Esophagus muscularis mucosa (tissue), 4 donors: ENCODE results near the gene CTNNA3. TPM values are rescaled to one million over a fixed set of nuclear protein-coding genes. Genes with fewer than 3 reads are reported as not detected.

Experiments used
- DNase-seq: peaks from one replicate; pipeline ENCODE4 v3.0.0-alpha.2; 2017; ENCODE audit errors: extremely low spot score
- H3K27ac ChIP-seq, 4 donors: fragments of 200-600 bp; sonication (generic); replicated peaks in 1 of 4; 1 replicate in 3 of 4; 2 replicates in 1 of 4; pipeline ENCODE4 v1.5.1; 2016 to 2019; ENCODE audit warnings: mild to moderate bottlenecking in 1 of 4
- H3K27me3 ChIP-seq, 4 donors: fragments of 200-600 bp; sonication (generic); one replicate each; pipeline versions ENCODE4 v1.5.1 to v1.6.0; 2016 to 2019
- H3K36me3 ChIP-seq, 4 donors: fragments of 200-600 bp; sonication (generic); one replicate each; pipeline ENCODE4 v1.5.1; 2016 to 2019
- H3K4me1 ChIP-seq, 4 donors: fragments of 200-600 bp; sonication (generic); one replicate each; pipeline ENCODE4 v1.5.1; 2016 to 2019
- H3K4me3 ChIP-seq, 4 donors: fragments of 200-600 bp; sonication (generic); 1 replicate in 2 of 4; 2 replicates in 2 of 4; pipeline ENCODE4 v1.5.1; 2016 to 2019; ENCODE audit warnings: mild to moderate bottlenecking in 4 of 4, moderate library complexity in 1 of 4
- H3K9me3 ChIP-seq, 4 donors: fragments of 200-600 bp; sonication (generic); 1 replicate in 3 of 4; 2 replicates in 1 of 4; pipeline ENCODE4 v1.5.1; 2016 to 2019
- CTCF ChIP-seq, 3 experiments: fragments of 200-600 bp in 2 of 3; fragments of 450-650 bp in 1 of 3; sonication (generic) in 2 of 3; IDR thresholded peaks; one replicate each; pipeline ENCODE4 v1.5.1; 2017 to 2019; ENCODE audit warnings: antibody characterized with exemption in 3 of 3, mild to moderate bottlenecking in 2 of 3, moderate library complexity in 1 of 3
- EP300 ChIP-seq: sonication (generic); formaldehyde crosslinking; IDR thresholded peaks from one replicate; pipeline ENCODE4 v1.6.1; 2017; ENCODE audit warnings: antibody characterized with exemption
- POLR2A ChIP-seq: fragments of 450-650 bp; IDR thresholded peaks from one replicate; pipeline ENCODE4 v1.6.1; 2017; ENCODE audit warnings: antibody characterized with exemption, moderate library complexity, mild to moderate bottlenecking, low read depth
- POLR2AphosphoS5 ChIP-seq, 2 donors: sonication (generic); formaldehyde crosslinking; IDR thresholded peaks; one replicate each; pipeline ENCODE4 v1.6.1; 2017; ENCODE audit warnings: antibody characterized with exemption in 2 of 2
- WGBS: methylation state at CpG from one replicate; pipeline ENCODE4 v1.1.5; 2018; 5-methylcytosine and 5-hydroxymethylcytosine counted together
- intact Hi-C: fragments of 100-400 bp; cut with DNase I; formaldehyde crosslinking; loops from one replicate; pipeline ENCODE4 v1.15.1; 2023
- total RNA-seq, 4 donors: library from RNA; depleted of rRNA; stranded (reverse); fragments of >200 nt; gene quantifications; one replicate each; pipeline versions ENCODE4 v1.1.0 to v1.2.1, GENCODE V29; 2016

Gene CTNNA3
- total RNA-seq, 4 donors from 2014 or later = 5.1 to 27.8 (median 17.6) TPM

- no peaks in the 10 kb centered on the region for H3K4me1 ChIP-seq
- DNase-seq = no peak
- TF ChIP-seq EP300 (no peak), CTCF (IDR thresholded peaks at IDR 0.05) (no peak), POLR2A (no peak)
- no peaks in the 10 kb centered on the region for H3K36me3 ChIP-seq
- no peaks in the 10 kb centered on the region for H3K27me3 ChIP-seq
- intact Hi-C loops = no loop called here
- H3K27ac ChIP-seq = no peak overlapping the region
- no peak overlapping the region for H3K4me3 ChIP-seq
- peaks cover 0 to 5% (median 4%) of the 10 kb centered on the region in 4 donors for H3K9me3 ChIP-seq
These were observed 1702.5 kb downstream of the CTNNA3 start for GRCh38 chr10:65993451-65993850.

GRCh38 chr10:65968871-65969270 lies 1727.1 kb downstream of the CTNNA3 start:
- 81% methylated on average over 2 of the region's 3 CpGs for WGBS
- H3K27me3 ChIP-seq = no peaks in the 10 kb centered on the region
- H3K27ac ChIP-seq = no peak overlapping the region
- no peak overlapping the region for H3K4me3 ChIP-seq
- intact Hi-C loops = no loop called here
- no peaks in the 10 kb centered on the region for H3K9me3 ChIP-seq
- H3K4me1 ChIP-seq = no peaks in the 10 kb centered on the region
- TF ChIP-seq CTCF (IDR thresholded peaks at IDR 0.05) = no peak
- no peak for TF ChIP-seq POLR2AphosphoS5 (IDR thresholded peaks at IDR 0.05)
- TF ChIP-seq EP300 = no peak
- TF ChIP-seq POLR2A = no peak
- no peaks in the 10 kb centered on the region for H3K36me3 ChIP-seq
- no peak for DNase-seq

GRCh38 chr10:65968437-65968836 lies 1727.6 kb downstream of the CTNNA3 start:
- no peak for DNase-seq
- TF ChIP-seq CTCF (IDR thresholded peaks at IDR 0.05) (no peak), POLR2A (no peak), POLR2AphosphoS5 (IDR thresholded peaks at IDR 0.05) (no peak), EP300 (no peak)
- Histone ChIP-seq H3K4me1 (no peaks in the 10 kb centered on the region), H3K27ac (no peak overlapping the region), H3K9me3 (no peaks in the 10 kb centered on the region), H3K36me3 (no peaks in the 10 kb centered on the region), H3K27me3 (no peaks in the 10 kb centered on the region), H3K4me3 (no peak overlapping the region)
- WGBS = 100% methylated on average over 1 of the region's 1 CpG
- intact Hi-C loops = no loop called here

- no peaks in the 10 kb centered on the region for H3K27me3 ChIP-seq
- no peaks in the 10 kb centered on the region for H3K4me1 ChIP-seq
- H3K36me3 ChIP-seq = no peaks in the 10 kb centered on the region
- WGBS = 91% methylated on average over 1 of the region's 1 CpG
- no peak overlapping the region for H3K27ac ChIP-seq
- no peaks in the 10 kb centered on the region for H3K9me3 ChIP-seq
- TF ChIP-seq CTCF (IDR thresholded peaks at IDR 0.05) (no peak), POLR2AphosphoS5 (IDR thresholded peaks at IDR 0.05) (no peak)
- intact Hi-C loops = no loop called here
- no peak overlapping the region for H3K4me3 ChIP-seq
- no peak for DNase-seq
These were observed 1731.8 kb downstream of the CTNNA3 start for GRCh38 chr10:65964205-65964604.

GRCh38 chr10:65952086-65952485 lies 1743.9 kb downstream of the CTNNA3 start:
- Histone ChIP-seq H3K36me3 (no peaks in the 10 kb centered on the region), H3K4me1 (no peaks in the 10 kb centered on the region), H3K9me3 (no peaks in the 10 kb centered on the region), H3K4me3 (no peak overlapping the region), H3K27ac (no peak overlapping the region), H3K27me3 (no peaks in the 10 kb centered on the region)
- no peak for DNase-seq
- no peak for TF ChIP-seq CTCF (IDR thresholded peaks at IDR 0.05)
- no peak for TF ChIP-seq POLR2AphosphoS5 (IDR thresholded peaks at IDR 0.05)
- TF ChIP-seq EP300 = no peak
- TF ChIP-seq POLR2A = no peak
- intact Hi-C loops = no loop called here
